GM12878 (cell line): ENCODE results near the gene TBL1XR1.

ENCODE experiments used
- CTCF ChIP-seq, 3 experiments: IDR thresholded peaks in 2 of 3; conservative IDR thresholded peaks in 1 of 3; 2 replicates each; pipeline ENCODE4 v1.5.1; 2011; ENCODE audit warnings: low read depth in 3 of 3, low read length in 3 of 3, mild to moderate bottlenecking in 3 of 3, control low read depth in 2 of 3, moderate library complexity in 2 of 3, inconsistent platforms in 1 of 3, mixed read lengths in 1 of 3; ENCODE audit not compliant: control insufficient read depth in 2 of 3, insufficient read depth in 1 of 3; ENCODE audit errors: extremely low read depth in 1 of 3
- E2F4 ChIP-seq: IDR thresholded peaks from 2 replicates; pipeline ENCODE4 v1.6.1; 2012; ENCODE audit warnings: low read depth, low read length, improper control_type of control experiment
- HDAC6 ChIP-seq: fragments of 200-600 bp; sonication (generic); IDR thresholded peaks from one replicate; pipeline ENCODE4 v1.8.0; 2017; ENCODE audit warnings: antibody characterized with exemption; ENCODE audit not compliant: unreplicated experiment
- POLR2AphosphoS2 ChIP-seq: IDR thresholded peaks from 2 replicates; pipeline ENCODE4 v1.6.1; 2011; ENCODE audit warnings: low read depth, mild to moderate bottlenecking, low read length, improper control_type of control experiment, moderate library complexity
- RAD21 ChIP-seq: IDR thresholded peaks from 2 replicates; pipeline ENCODE4 v1.6.1; 2011; ENCODE audit warnings: mild to moderate bottlenecking, low read depth, low read length, moderate library complexity; ENCODE audit not compliant: insufficient read depth
- TAF1 ChIP-seq: IDR thresholded peaks from 2 replicates; pipeline ENCODE4 v1.6.1; 2011; ENCODE audit warnings: mild to moderate bottlenecking, low read depth, low read length, borderline replicate concordance

- TF ChIP-seq CTCF (IDR thresholded peaks at IDR 0.05 in 2 of 3, conservative IDR thresholded peaks at IDR 0.05 in 1 of 3; ENCODE audit: control insufficient read depth in 2 of 3, extremely low read depth in 1 of 3, insufficient read depth in 1 of 3, low read depth in 3 of 3, low read length in 3 of 3) (no peak), POLR2AphosphoS2 (no peak), TAF1 (no peak), E2F4 (no peak), RAD21 (no peak), HDAC6 (no peak)
Observed at GRCh38 chr3:177041730-177042551, 155.3 kb downstream of the TBL1XR1 start.
